ENCODE data around the gene TBX19.

DNA sequence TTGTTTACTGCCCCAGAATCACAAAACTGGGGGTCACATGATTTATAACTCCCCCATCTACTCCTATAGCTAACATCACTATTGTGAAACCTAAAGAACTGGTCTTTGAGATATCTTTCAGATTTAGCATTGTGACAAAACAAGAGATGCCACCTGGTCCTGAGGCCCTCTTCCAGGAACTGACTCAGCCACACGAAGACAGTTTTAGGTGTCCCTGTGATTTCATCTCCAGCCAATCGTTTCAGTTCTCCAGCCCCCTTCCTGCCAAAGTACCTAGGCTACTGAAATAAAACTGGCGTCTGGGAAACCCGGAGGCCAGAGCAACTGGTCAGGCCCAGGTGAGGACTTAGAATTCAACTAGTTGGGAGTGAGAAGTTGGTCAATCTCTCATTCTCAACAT, 36.6 kb downstream of the TBX19 start:
- TF ChIP-seq RFX5 (IDR thresholded peaks at IDR 0.05), result no peak
- TF ChIP-seq, protein P1, sequence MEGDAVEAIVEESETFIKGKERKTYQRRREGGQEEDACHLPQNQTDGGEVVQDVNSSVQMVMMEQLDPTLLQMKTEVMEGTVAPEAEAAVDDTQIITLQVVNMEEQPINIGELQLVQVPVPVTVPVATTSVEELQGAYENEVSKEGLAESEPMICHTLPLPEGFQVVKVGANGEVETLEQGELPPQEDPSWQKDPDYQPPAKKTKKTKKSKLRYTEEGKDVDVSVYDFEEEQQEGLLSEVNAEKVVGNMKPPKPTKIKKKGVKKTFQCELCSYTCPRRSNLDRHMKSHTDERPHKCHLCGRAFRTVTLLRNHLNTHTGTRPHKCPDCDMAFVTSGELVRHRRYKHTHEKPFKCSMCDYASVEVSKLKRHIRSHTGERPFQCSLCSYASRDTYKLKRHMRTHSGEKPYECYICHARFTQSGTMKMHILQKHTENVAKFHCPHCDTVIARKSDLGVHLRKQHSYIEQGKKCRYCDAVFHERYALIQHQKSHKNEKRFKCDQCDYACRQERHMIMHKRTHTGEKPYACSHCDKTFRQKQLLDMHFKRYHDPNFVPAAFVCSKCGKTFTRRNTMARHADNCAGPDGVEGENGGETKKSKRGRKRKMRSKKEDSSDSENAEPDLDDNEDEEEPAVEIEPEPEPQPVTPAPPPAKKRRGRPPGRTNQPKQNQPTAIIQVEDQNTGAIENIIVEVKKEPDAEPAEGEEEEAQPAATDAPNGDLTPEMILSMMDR (IDR thresholded peaks at IDR 0.05), result no peak
- no peak for TF ChIP-seq SMC3 (IDR thresholded peaks at IDR 0.05)
